ENCODE data around the gene ZNF500.

Gene ZNF500

DNA sequence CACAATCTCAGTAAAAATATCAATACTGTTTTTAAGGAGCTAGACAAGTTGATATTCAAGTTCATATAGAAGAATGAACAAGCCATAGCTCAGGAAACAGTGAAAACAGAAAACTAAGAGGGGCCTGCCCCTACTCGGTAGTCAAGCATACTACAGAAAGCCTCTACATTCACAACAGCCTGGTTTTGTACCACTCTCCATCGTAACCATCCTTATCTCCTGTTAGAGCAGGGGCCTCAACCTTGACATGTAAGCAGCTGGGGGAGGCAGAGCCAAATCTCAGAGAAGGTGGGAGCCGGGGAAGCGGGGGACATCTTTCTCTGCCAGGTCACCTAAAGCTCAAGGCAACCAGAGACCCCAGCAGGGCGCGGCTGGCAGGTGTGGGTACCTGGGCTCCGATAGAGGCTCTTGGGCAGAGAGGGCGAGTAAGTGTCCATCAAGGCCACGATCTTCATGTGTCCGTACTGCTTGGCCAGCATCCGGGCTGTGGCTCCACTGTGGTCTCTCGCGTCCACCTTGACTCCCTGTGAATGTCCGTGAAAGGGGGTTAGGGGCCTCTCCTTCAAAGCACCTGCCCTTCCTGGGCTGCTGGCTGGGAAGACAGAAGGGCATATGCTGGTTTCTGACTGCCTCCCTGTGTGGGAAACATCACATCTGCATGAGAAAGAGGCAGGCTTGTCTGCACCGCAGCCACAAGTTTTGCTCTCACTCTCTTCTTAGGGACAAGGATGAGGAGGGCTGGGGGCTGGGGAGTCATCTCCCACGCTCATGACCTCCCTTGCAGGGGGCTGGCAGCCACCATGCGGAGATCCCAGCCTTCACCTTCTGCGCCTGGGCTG lies 53.1 kb downstream of the ZNF500 start:
- no peak overlapping the region for H3K4me3 ChIP-seq (ENCODE audit: low read depth, low read length)
- in situ Hi-C loops (cut with HindIII; ENCODE audit: low sequenced_read_pairs), result no loop called here
- no peak for DNase-seq (ENCODE audit: low read depth)
- TF ChIP-seq, protein P1, sequence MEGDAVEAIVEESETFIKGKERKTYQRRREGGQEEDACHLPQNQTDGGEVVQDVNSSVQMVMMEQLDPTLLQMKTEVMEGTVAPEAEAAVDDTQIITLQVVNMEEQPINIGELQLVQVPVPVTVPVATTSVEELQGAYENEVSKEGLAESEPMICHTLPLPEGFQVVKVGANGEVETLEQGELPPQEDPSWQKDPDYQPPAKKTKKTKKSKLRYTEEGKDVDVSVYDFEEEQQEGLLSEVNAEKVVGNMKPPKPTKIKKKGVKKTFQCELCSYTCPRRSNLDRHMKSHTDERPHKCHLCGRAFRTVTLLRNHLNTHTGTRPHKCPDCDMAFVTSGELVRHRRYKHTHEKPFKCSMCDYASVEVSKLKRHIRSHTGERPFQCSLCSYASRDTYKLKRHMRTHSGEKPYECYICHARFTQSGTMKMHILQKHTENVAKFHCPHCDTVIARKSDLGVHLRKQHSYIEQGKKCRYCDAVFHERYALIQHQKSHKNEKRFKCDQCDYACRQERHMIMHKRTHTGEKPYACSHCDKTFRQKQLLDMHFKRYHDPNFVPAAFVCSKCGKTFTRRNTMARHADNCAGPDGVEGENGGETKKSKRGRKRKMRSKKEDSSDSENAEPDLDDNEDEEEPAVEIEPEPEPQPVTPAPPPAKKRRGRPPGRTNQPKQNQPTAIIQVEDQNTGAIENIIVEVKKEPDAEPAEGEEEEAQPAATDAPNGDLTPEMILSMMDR (IDR thresholded peaks at IDR 0.05; ENCODE audit: low read depth, low read length, missing control alignments), result no peak

DNA sequence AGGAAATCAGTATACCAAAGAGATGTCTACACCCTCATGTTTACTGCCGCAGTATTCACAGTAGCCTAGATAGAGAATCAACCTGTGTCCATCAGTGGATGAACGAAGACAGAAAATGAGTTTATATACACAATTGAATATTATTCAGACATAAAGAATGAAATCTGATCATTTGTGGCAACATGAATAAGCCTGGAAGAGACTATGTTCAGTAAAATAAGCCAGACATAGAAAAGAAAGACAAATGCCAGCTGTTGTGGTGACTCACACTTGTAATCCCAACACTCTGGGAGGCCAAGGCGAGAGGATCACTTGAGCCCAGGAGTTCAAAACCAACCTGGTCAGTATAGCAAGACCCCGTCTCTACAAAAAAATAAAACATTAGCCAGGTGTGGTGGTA lies 57.5 kb downstream of the ZNF500 start:
- no peak overlapping the region for H3K4me3 ChIP-seq (ENCODE audit: low read depth, low read length)
- TF ChIP-seq, protein P1 (IDR thresholded peaks at IDR 0.05; ENCODE audit: low read depth, low read length, missing control alignments), result no peak
- no peak for DNase-seq (ENCODE audit: low read depth)
- in situ Hi-C loops (cut with HindIII; ENCODE audit: low sequenced_read_pairs), result no loop called here

DNA sequence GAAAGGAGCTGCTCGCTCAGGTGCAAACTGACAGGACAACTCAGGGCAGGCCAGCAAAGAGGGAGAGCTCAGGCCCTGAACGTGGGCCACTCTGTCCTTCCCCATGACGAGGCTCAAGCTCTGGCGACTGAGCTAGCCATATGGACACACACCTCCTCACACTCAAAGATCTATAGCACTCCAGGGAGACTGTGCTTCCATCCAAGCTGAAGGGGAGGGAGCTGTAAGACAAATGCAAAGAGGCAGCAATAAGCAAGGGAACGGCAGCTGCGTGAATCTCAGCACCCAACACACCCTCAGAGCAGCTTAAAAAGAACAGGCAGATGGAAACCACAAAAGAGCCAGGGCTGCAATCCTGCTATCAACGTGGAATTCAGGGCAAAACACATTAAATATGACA lies 60.1 kb downstream of the ZNF500 start:
- TF ChIP-seq, protein P1 (IDR thresholded peaks at IDR 0.05; ENCODE audit: low read depth, low read length, missing control alignments), result no peak
- DNase-seq (ENCODE audit: low read depth), result no peak
- in situ Hi-C loops (cut with HindIII; ENCODE audit: low sequenced_read_pairs), result no loop called here
- H3K4me3 ChIP-seq (ENCODE audit: low read depth, low read length), result no peak overlapping the region

DNA sequence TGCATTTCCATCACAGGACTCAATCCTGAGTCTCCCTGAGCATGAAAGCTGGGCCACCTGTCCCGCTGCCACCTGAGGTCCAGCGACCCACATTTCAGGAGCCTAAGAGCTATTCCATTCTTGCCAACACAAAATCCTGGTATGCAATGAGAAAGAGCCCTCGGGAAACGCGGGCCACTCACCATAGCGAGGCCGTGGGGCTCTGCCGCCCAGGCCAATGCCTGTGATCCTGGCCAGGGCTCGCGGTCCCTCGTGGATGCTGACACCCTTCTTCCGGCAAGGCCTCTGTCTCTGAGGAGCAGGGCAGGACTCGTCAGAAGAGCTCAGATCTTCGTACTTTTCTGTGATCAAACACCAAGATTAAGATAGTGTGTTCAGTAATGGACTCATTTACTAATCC lies 62.0 kb downstream of the ZNF500 start:
- TF ChIP-seq, protein P1 (IDR thresholded peaks at IDR 0.05; ENCODE audit: low read depth, low read length, missing control alignments), result no peak
- DNase-seq (ENCODE audit: low read depth), result no peak
- in situ Hi-C loops (cut with HindIII; ENCODE audit: low sequenced_read_pairs), result no loop called here
- no peak overlapping the region for H3K4me3 ChIP-seq (ENCODE audit: low read depth, low read length)

DNA sequence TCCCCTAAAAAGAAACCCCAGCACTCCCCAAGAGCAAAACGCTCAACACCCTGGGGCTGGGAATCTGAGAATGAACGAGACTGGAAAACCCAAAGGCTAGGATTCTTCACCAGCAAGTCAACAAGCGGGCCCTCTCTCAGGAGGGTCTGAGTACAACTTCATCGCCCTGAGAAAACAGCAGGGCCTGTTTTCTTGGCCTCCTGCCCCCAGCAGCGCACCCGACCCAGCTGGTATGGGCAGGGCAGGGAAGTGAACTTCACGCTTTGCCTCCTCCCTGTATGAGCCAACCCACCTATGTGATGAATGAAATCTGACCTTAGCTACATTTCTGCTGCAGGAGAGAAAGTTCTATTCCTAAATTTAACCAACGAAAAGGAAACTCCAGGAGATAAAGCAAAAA lies 62.5 kb downstream of the ZNF500 start:
- no peak for DNase-seq (ENCODE audit: low read depth)
- H3K4me3 ChIP-seq (ENCODE audit: low read depth, low read length), result no peak overlapping the region
- in situ Hi-C loops (cut with HindIII; ENCODE audit: low sequenced_read_pairs), result no loop called here
- TF ChIP-seq, protein P1 (IDR thresholded peaks at IDR 0.05; ENCODE audit: low read depth, low read length, missing control alignments), result no peak

DNA sequence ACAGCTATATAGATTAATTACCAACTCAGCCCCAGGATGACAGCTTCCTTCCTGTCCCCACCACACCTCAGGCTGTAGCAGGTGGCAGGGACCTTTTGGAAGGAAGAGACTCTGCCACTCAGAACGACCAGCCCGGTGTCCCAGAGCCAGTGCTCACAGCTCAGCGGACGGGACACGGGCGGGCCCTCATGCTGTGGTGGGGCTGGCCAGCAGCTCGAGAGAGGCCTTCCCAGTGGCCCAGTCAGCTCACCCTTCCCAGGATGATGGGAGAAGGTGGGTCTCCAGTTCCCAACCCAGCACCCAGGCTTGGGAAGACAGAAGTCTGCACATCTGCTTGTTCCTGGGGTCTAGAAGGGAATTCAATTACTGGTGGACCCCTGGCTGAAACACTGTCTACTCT lies 63.1 kb downstream of the ZNF500 start:
- in situ Hi-C loops (cut with HindIII; ENCODE audit: low sequenced_read_pairs), result no loop called here
- no peak overlapping the region for H3K4me3 ChIP-seq (ENCODE audit: low read depth, low read length)
- DNase-seq (ENCODE audit: low read depth), result no peak
- TF ChIP-seq, protein P1 (IDR thresholded peaks at IDR 0.05; ENCODE audit: low read depth, low read length, missing control alignments), result no peak
